ENCODE results near the gene FHOD3.

DNA sequence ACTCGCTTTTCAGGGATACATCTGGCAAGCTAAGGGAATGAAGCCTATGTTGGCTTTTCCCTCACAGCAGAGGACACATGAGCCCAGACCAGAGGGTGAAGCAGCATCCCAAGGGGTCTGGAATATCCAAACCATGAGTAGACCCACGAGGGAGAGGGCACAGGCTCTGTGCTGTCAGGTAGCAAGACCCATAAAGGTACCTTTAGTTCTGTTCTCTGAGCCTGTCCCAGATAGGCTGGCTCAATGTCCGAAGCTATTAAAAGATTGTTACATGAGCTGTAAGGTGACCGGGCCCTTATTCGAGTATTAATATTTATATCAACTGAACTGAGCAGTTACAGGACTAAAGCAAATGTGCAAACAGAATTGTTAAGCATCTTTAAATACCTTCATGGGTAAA lies 479.1 kb downstream of the FHOD3 start:
- TF ChIP-seq, protein P1, sequence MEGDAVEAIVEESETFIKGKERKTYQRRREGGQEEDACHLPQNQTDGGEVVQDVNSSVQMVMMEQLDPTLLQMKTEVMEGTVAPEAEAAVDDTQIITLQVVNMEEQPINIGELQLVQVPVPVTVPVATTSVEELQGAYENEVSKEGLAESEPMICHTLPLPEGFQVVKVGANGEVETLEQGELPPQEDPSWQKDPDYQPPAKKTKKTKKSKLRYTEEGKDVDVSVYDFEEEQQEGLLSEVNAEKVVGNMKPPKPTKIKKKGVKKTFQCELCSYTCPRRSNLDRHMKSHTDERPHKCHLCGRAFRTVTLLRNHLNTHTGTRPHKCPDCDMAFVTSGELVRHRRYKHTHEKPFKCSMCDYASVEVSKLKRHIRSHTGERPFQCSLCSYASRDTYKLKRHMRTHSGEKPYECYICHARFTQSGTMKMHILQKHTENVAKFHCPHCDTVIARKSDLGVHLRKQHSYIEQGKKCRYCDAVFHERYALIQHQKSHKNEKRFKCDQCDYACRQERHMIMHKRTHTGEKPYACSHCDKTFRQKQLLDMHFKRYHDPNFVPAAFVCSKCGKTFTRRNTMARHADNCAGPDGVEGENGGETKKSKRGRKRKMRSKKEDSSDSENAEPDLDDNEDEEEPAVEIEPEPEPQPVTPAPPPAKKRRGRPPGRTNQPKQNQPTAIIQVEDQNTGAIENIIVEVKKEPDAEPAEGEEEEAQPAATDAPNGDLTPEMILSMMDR (IDR thresholded peaks at IDR 0.05) = no peak
- no peak for TF ChIP-seq POLR2A (IDR thresholded peaks at IDR 0.05)
